Ishikawa (cell line): ENCODE measurements around the gene CERS6.

Experiments used
- CEBPB ChIP-seq: IDR thresholded peaks from 2 replicates; pipeline ENCODE4 v1.6.1; 2012
- CREB1 ChIP-seq: IDR thresholded peaks from 2 replicates; pipeline ENCODE4 v1.6.1; 2012; ENCODE audit warnings: low read depth
- EGR1 ChIP-seq: IDR thresholded peaks from 2 replicates; pipeline ENCODE4 v1.6.1; 2012
- EP300 ChIP-seq: IDR thresholded peaks from 2 replicates; pipeline ENCODE4 v1.6.1; 2012; ENCODE audit warnings: borderline replicate concordance
- FOXM1 ChIP-seq: IDR thresholded peaks from 2 replicates; pipeline ENCODE4 v1.6.1; 2012; ENCODE audit warnings: low read depth, borderline replicate concordance
- MAX ChIP-seq: IDR thresholded peaks from 2 replicates; pipeline ENCODE4 v1.6.1; 2012
- RAD21 ChIP-seq: IDR thresholded peaks from 2 replicates; pipeline ENCODE4 v1.6.1; 2012; ENCODE audit warnings: low read depth
- REST ChIP-seq: IDR thresholded peaks from 2 replicates; pipeline ENCODE4 v1.6.1; 2012; ENCODE audit warnings: low read depth, mild to moderate bottlenecking
- TAF1 ChIP-seq: IDR thresholded peaks from 2 replicates; pipeline ENCODE4 v1.6.1; 2012; ENCODE audit warnings: low read depth, mild to moderate bottlenecking
- TCF12 ChIP-seq: IDR thresholded peaks from 2 replicates; pipeline ENCODE4 v1.6.1; 2012; ENCODE audit warnings: low read depth
- TEAD4 ChIP-seq: IDR thresholded peaks from 2 replicates; pipeline ENCODE4 v1.6.1; 2012
- USF1 ChIP-seq: IDR thresholded peaks from 2 replicates; pipeline ENCODE4 v1.6.1; 2012
- YY1 ChIP-seq: IDR thresholded peaks from 2 replicates; pipeline ENCODE4 v1.6.1; 2012; ENCODE audit warnings: low read depth
- ZBTB7A ChIP-seq: IDR thresholded peaks from 2 replicates; pipeline ENCODE4 v1.6.1; 2012; ENCODE audit warnings: low read depth

GRCh38 chr2:168662651-168663208, 206.7 kb downstream of the CERS6 start:
- no peak for TF ChIP-seq TAF1
- TF ChIP-seq FOXM1, result no peak
- TF ChIP-seq YY1, result no peak
- TF ChIP-seq MAX, result no peak
- TF ChIP-seq USF1, result no peak
- TF ChIP-seq EP300, result no peak
- TF ChIP-seq ZBTB7A, result no peak
- no peak for TF ChIP-seq CREB1
- TF ChIP-seq RAD21, result no peak
- no peak for TF ChIP-seq REST
- TF ChIP-seq TCF12, result no peak
- TF ChIP-seq CEBPB, result no peak
- no peak for TF ChIP-seq TEAD4
- no peak for TF ChIP-seq EGR1
